Choroid plexus epithelial cell (primary cell): Measurements from ENCODE around the gene FAM43B.
A peak's percentile ranks its signal among the peaks of the same experiment; 100 is the strongest.

Experiments used
- DNase-seq: peaks from one replicate; pipeline ENCODE4 v3.0.0-alpha.2; 2010; ENCODE audit warnings: low read depth
- H3K4me3 ChIP-seq: 2 replicates; pipeline ENCODE4 v1.5.1; 2011; ENCODE audit warnings: low read depth, mild to moderate bottlenecking, control low read depth, low read length, moderate library complexity
- CTCF ChIP-seq: conservative IDR thresholded peaks from 2 replicates; pipeline ENCODE4 v1.5.1; 2011; ENCODE audit warnings: low read depth, mild to moderate bottlenecking, control low read depth, inconsistent platforms, low read length, moderate library complexity

Gene FAM43B

GRCh38 chr1:20578721-20579395 lies 26.5 kb downstream of the FAM43B start:
- H3K4me3 ChIP-seq = no peak overlapping the region
- TF ChIP-seq CTCF = no peak
- DNase-seq = peak; percentile 16

- H3K4me3 ChIP-seq = no peak overlapping the region
- peak; percentile 30 for DNase-seq
- no peak for TF ChIP-seq CTCF
Measured at GRCh38 chr1:20584890-20585289, 32.5 kb downstream of the FAM43B start.

- TF ChIP-seq CTCF = peak; percentile 31
- DNase-seq = peak; percentile 30
- no peak overlapping the region for H3K4me3 ChIP-seq
Measured at GRCh38 chr1:20586953-20587660, 34.7 kb downstream of the FAM43B start.

GRCh38 chr1:20587661-20588053 lies 35.3 kb downstream of the FAM43B start:
- peak; percentile 21 for DNase-seq
- no peak for TF ChIP-seq CTCF
- no peak overlapping the region for H3K4me3 ChIP-seq

GRCh38 chr1:20588634-20589225 lies 36.4 kb downstream of the FAM43B start, which contains the start of gene CDA:
TSS of gene CDA (plus strand) at chr1:20589097. CDS start at chr1:20589130, 33 bp downstream.
- DNase-seq = no peak
- H3K4me3 ChIP-seq = peak within 1 kb of the TSS; percentile 34
- no peak for TF ChIP-seq CTCF

GRCh38 chr1:20589331-20590278 lies 37.2 kb downstream of the FAM43B start:
- H3K4me3 ChIP-seq = peak overlapping the region; percentile 34
- TF ChIP-seq CTCF = no peak
- peak; percentile 70 for DNase-seq
